ENCODE measurements around the gene DDX21. TPM values are rescaled to one million over a fixed set of nuclear protein-coding genes. Genes with fewer than 3 reads are reported as not detected.

DDX21 gene
- total and polyA plus RNA-seq, 2 donors (not counting 1 experiment from before 2014, with no cell fraction given), result 54.2 to 67.9 TPM

- H3K4me3 ChIP-seq (replicated peaks in 1 of 4; ENCODE audit: control extremely low read depth in 1 of 4, insufficient read depth in 1 of 4, low read depth in 3 of 4, low read length in 4 of 4), result peak overlapping the region; percentile 83 to 99 (median 96)
- no peaks in the 10 kb centered on the region for H3K27me3 ChIP-seq (ENCODE audit: control insufficient read depth, insufficient read depth, low read length)
- H3K9ac ChIP-seq (ENCODE audit: insufficient read depth, low read length), result no peak overlapping the region
- no peaks in the 10 kb centered on the region for H3K9me3 ChIP-seq (ENCODE audit: control insufficient read depth, insufficient read depth, low read depth, low read length)
- TF ChIP-seq EZH2 (IDR thresholded peaks at IDR 0.05; ENCODE audit: low read length, missing control alignments) (no peak), CTCF (conservative IDR thresholded peaks at IDR 0.05 in 1 of 2, IDR thresholded peaks at IDR 0.05 in 1 of 2; ENCODE audit: low read depth in 1 of 2, low read length in 2 of 2) (no peak)
- peak in 1 of 2 donors; percentile 8 for DNase-seq (ENCODE audit: low read depth in 2 of 2)
- peaks cover 2% of the 10 kb centered on the region for H3K36me3 ChIP-seq (ENCODE audit: control insufficient read depth, insufficient read depth, low read length)
- no peaks in the 10 kb centered on the region for H3K4me1 ChIP-seq (ENCODE audit: control insufficient read depth, extremely low read depth, insufficient read depth, low read length)
- H4K20me1 ChIP-seq (ENCODE audit: control insufficient read depth, extremely low read depth, insufficient read depth, low read length), result peaks cover 3% of the 10 kb centered on the region
- peak overlapping the region; percentile 98 for H3K27ac ChIP-seq (ENCODE audit: insufficient read depth, low read length)
- H3K79me2 ChIP-seq (ENCODE audit: control insufficient read depth, insufficient read depth, low read length), result peaks cover 61% of the 10 kb centered on the region
- H2AFZ ChIP-seq (ENCODE audit: low read length), result no peak overlapping the region
- peak overlapping the region; percentile 78 for H3K4me2 ChIP-seq (ENCODE audit: extremely low read depth, insufficient read depth, low read length)
Observed at GRCh38 chr10:68957654-68958053, 1.7 kb downstream of the DDX21 start.

DNA sequence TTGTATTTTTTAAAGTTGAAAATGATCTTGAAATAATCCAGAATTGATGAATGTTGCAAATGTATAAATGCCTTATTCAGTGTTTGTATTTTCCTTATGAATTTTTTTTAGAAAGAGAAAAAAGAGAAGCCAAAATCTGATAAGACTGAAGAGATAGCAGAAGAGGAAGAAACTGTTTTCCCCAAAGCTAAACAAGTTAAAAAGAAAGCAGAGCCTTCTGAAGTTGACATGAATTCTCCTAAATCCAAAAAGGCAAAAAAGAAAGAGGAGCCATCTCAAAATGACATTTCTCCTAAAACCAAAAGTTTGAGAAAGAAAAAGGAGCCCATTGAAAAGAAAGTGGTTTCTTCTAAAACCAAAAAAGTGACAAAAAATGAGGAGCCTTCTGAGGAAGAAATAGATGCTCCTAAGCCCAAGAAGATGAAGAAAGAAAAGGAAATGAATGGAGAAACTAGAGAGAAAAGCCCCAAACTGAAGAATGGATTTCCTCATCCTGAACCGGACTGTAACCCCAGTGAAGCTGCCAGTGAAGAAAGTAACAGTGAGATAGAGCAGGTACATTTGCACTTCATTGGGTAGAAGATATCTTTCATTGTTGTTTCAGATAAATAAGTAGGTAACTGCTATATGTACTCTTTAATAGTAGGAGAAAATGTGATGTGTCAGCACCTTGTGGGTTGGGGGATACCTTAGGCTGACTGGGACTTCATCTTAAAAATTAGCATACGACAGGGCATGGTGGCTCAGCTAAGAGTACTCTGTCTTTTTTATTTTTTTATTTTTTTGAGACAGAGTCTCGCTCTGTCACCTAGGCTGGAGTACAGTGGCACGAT lies 3.9 kb downstream of the DDX21 start:
- H3K4me1 ChIP-seq (ENCODE audit: control insufficient read depth, extremely low read depth, insufficient read depth, low read length), result no peaks in the 10 kb centered on the region
- H3K79me2 ChIP-seq (ENCODE audit: control insufficient read depth, insufficient read depth, low read length), result peaks cover 67% of the 10 kb centered on the region
- H3K9me3 ChIP-seq (ENCODE audit: control insufficient read depth, insufficient read depth, low read depth, low read length), result no peaks in the 10 kb centered on the region
- DNase-seq (ENCODE audit: low read depth in 2 of 2), result no peak
- H3K4me3 ChIP-seq (replicated peaks in 1 of 4; ENCODE audit: control extremely low read depth in 1 of 4, insufficient read depth in 1 of 4, low read depth in 3 of 4, low read length in 4 of 4), result no peak overlapping the region
- no peaks in the 10 kb centered on the region for H3K27me3 ChIP-seq (ENCODE audit: control insufficient read depth, insufficient read depth, low read length)
- no peak overlapping the region for H3K4me2 ChIP-seq (ENCODE audit: extremely low read depth, insufficient read depth, low read length)
- TF ChIP-seq EZH2 (IDR thresholded peaks at IDR 0.05; ENCODE audit: low read length, missing control alignments), result no peak
- TF ChIP-seq CTCF (conservative IDR thresholded peaks at IDR 0.05 in 1 of 2, IDR thresholded peaks at IDR 0.05 in 1 of 2; ENCODE audit: low read depth in 1 of 2, low read length in 2 of 2), result no peak
- no peak overlapping the region for H2AFZ ChIP-seq (ENCODE audit: low read length)
- peaks cover 3% of the 10 kb centered on the region for H4K20me1 ChIP-seq (ENCODE audit: control insufficient read depth, extremely low read depth, insufficient read depth, low read length)
- H3K27ac ChIP-seq (ENCODE audit: insufficient read depth, low read length), result no peak overlapping the region
- H3K36me3 ChIP-seq (ENCODE audit: control insufficient read depth, insufficient read depth, low read length), result peaks cover 8% of the 10 kb centered on the region
- no peak overlapping the region for H3K9ac ChIP-seq (ENCODE audit: insufficient read depth, low read length)

GRCh38 chr10:68963151-68963550 lies 7.2 kb downstream of the DDX21 start:
- H4K20me1 ChIP-seq (ENCODE audit: control insufficient read depth, extremely low read depth, insufficient read depth, low read length), result peaks cover 3% of the 10 kb centered on the region
- no peaks in the 10 kb centered on the region for H3K9me3 ChIP-seq (ENCODE audit: control insufficient read depth, insufficient read depth, low read depth, low read length)
- H2AFZ ChIP-seq (ENCODE audit: low read length), result no peak overlapping the region
- no peaks in the 10 kb centered on the region for H3K4me1 ChIP-seq (ENCODE audit: control insufficient read depth, extremely low read depth, insufficient read depth, low read length)
- DNase-seq (ENCODE audit: low read depth in 2 of 2), result no peak
- no peaks in the 10 kb centered on the region for H3K27me3 ChIP-seq (ENCODE audit: control insufficient read depth, insufficient read depth, low read length)
- peaks cover 20% of the 10 kb centered on the region for H3K36me3 ChIP-seq (ENCODE audit: control insufficient read depth, insufficient read depth, low read length)
- H3K27ac ChIP-seq (ENCODE audit: insufficient read depth, low read length), result no peak overlapping the region
- H3K79me2 ChIP-seq (ENCODE audit: control insufficient read depth, insufficient read depth, low read length), result peaks cover 54% of the 10 kb centered on the region
- no peak for TF ChIP-seq CTCF (conservative IDR thresholded peaks at IDR 0.05 in 1 of 2, IDR thresholded peaks at IDR 0.05 in 1 of 2; ENCODE audit: low read depth in 1 of 2, low read length in 2 of 2)
- TF ChIP-seq EZH2 (IDR thresholded peaks at IDR 0.05; ENCODE audit: low read length, missing control alignments), result no peak
- H3K9ac ChIP-seq (ENCODE audit: insufficient read depth, low read length), result no peak overlapping the region
- no peak overlapping the region for H3K4me2 ChIP-seq (ENCODE audit: extremely low read depth, insufficient read depth, low read length)
- H3K4me3 ChIP-seq (replicated peaks in 1 of 4; ENCODE audit: control extremely low read depth in 1 of 4, insufficient read depth in 1 of 4, low read depth in 3 of 4, low read length in 4 of 4), result no peak overlapping the region
